Activated CD4-positive, alpha-beta T cell treated with anti-CD3 and anti-CD28 coated beads for 48 hours (primary cell): Measurements from ENCODE around the gene BAIAP3.
A peak's percentile ranks its signal among the peaks of the same experiment; 100 is the strongest.
"Not testable (repeated sequence)": the region's sequence is repeated elsewhere in the genome, so short reads cannot be mapped to it uniquely, and the experiment has no call there.

ENCODE experiments used
- DNase-seq: peaks from one replicate; pipeline ENCODE4 v3.0.0-alpha.2; 2020

Gene BAIAP3

GRCh38 chr16:1316033-1316405 lies 17.4 kb upstream of the BAIAP3 start:
- no peak for DNase-seq

- no peak for DNase-seq
Measured at GRCh38 chr16:1317479-1318267, 15.8 kb upstream of the BAIAP3 start.

GRCh38 chr16:1318268-1318545 lies 15.2 kb upstream of the BAIAP3 start:
- DNase-seq, result no peak

GRCh38 chr16:1319041-1319440 lies 14.4 kb upstream of the BAIAP3 start:
- no peak for DNase-seq

- DNase-seq, result no peak
Measured at GRCh38 chr16:1320097-1320496, 13.3 kb upstream of the BAIAP3 start.

- no peak for DNase-seq
Measured at GRCh38 chr16:1320658-1321240, 12.7 kb upstream of the BAIAP3 start.

GRCh38 chr16:1322407-1322806 lies 11.0 kb upstream of the BAIAP3 start:
- no peak for DNase-seq

- DNase-seq, result no peak
Measured at GRCh38 chr16:1323296-1324239, 9.9 kb upstream of the BAIAP3 start.

GRCh38 chr16:1324286-1324826 lies 9.1 kb upstream of the BAIAP3 start:
- DNase-seq, result no peak

GRCh38 chr16:1325261-1325660 lies 8.2 kb upstream of the BAIAP3 start:
- DNase-seq, result no peak

- DNase-seq, result no peak
Measured at GRCh38 chr16:1325673-1326371, 7.6 kb upstream of the BAIAP3 start.

- no peak for DNase-seq
Measured at GRCh38 chr16:1326391-1326790, 7.1 kb upstream of the BAIAP3 start.

GRCh38 chr16:1326946-1327618 lies 6.4 kb upstream of the BAIAP3 start:
- no peak for DNase-seq

- DNase-seq, result no peak
Measured at GRCh38 chr16:1327619-1327947, 5.9 kb upstream of the BAIAP3 start.

GRCh38 chr16:1328136-1328535 lies 5.3 kb upstream of the BAIAP3 start:
- not testable (repeated sequence) for DNase-seq

- not testable (repeated sequence) for DNase-seq
Measured at GRCh38 chr16:1328961-1329360, 4.5 kb upstream of the BAIAP3 start.

GRCh38 chr16:1330260-1330914 lies 3.1 kb upstream of the BAIAP3 start:
- DNase-seq, result peak; percentile 62

GRCh38 chr16:1330931-1331711 lies 2.3 kb upstream of the BAIAP3 start:
- DNase-seq, result no peak

GRCh38 chr16:1331712-1332617 lies 1.5 kb upstream of the BAIAP3 start:
- peak; percentile 38 for DNase-seq

GRCh38 chr16:1332618-1333148 lies 762 bp upstream of the BAIAP3 start:
- DNase-seq, result no peak
